ENCODE data around the gene KSR2. TPM values are rescaled to one million over a fixed set of nuclear protein-coding genes. Genes with fewer than 3 reads are reported as not detected.

Gene KSR2
- total and polyA plus RNA-seq, 10 of the 15 experiments (the other 5 are each of a cell fraction or from before 2014, with no cell fraction given), result under 0.01 to 1.5 (median 0.01) TPM; not detected in 3

- no peaks in the 10 kb centered on the region for H4K20me1 ChIP-seq (ENCODE audit: control insufficient read depth, insufficient read depth)
- no peak overlapping the region for H3K27ac ChIP-seq (ENCODE audit: control insufficient read depth, insufficient read depth)
- FAIRE-seq, result no peak
- intact Hi-C loops (cut with micrococcal nuclease; ENCODE audit: unreplicated experiment) (no loop called here), in situ Hi-C loops (cut with MboI) (no loop called here)
- no peak for DNase-seq (ENCODE audit: low read depth, low spot score)
- ChIA-PET RAD21 (ENCODE audit: unreplicated experiment) (no interaction called here), SMC1A (ENCODE audit: uncharacterized antibody, unreplicated experiment) (no interaction called here), POLR2A (no interaction called here), CTCF (interaction anchor here (0.6 kb wide), 1 partner anchor 295 kb away, joined by 3 read pairs; no protein-coding TSS in a partner anchor)
- H3K27me3 ChIP-seq (replicated peaks in 1 of 2; ENCODE audit: control insufficient read depth in 2 of 2, insufficient read depth in 2 of 2, low read length in 1 of 2), result no peaks in the 10 kb centered on the region; a peak in 1 of 4 replicates
- no peaks in the 10 kb centered on the region for H3K4me1 ChIP-seq (ENCODE audit: control insufficient read depth, insufficient read depth, low read length)
- no TSS peak for BruUV-seq (replicated peaks)
- H3K4me3 ChIP-seq, result no peak overlapping the region
- no peaks in the 10 kb centered on the region for H3K9me3 ChIP-seq (replicated peaks; ENCODE audit: control insufficient read depth, insufficient read depth, low read length)
- H3K4me2 ChIP-seq (ENCODE audit: control insufficient read depth, insufficient read depth), result no peak overlapping the region
- ATAC-seq, result no peak
- no peak overlapping the region for H2AFZ ChIP-seq (ENCODE audit: control insufficient read depth, low read depth, low read length)
- H3K9ac ChIP-seq (ENCODE audit: control insufficient read depth, insufficient read depth, low read length), result no peak overlapping the region
- H3K36me3 ChIP-seq (ENCODE audit: control insufficient read depth in 2 of 2, insufficient read depth in 2 of 2, low read length in 1 of 2), result no peaks in the 10 kb centered on the region
- TF ChIP-seq POU2F2 (IDR thresholded peaks at IDR 0.05; ENCODE audit: borderline replicate concordance, low read depth, low read length) (no peak), EP300 (IDR thresholded peaks at IDR 0.05; ENCODE audit: borderline replicate concordance in 1 of 2, control insufficient read depth in 1 of 2, low read depth in 2 of 2, low read length in 2 of 2) (no peak), ZNF592 (IDR thresholded peaks at IDR 0.05) (no peak), YBX1 (IDR thresholded peaks at IDR 0.05) (no peak), TARDBP (IDR thresholded peaks at IDR 0.05; ENCODE audit: borderline replicate concordance) (no peak), NR2C1 (IDR thresholded peaks at IDR 0.05) (no peak), POLR2A (IDR thresholded peaks at IDR 0.05; ENCODE audit: low read depth, low read length) (no peak), ZNF687 (IDR thresholded peaks at IDR 0.05) (no peak), ZZZ3 (IDR thresholded peaks at IDR 0.05; ENCODE audit: control insufficient read depth, insufficient read length, low read depth) (no peak), TCF12 (IDR thresholded peaks at IDR 0.05; ENCODE audit: low read depth, low read length) (no peak), SMAD5 (IDR thresholded peaks at IDR 0.05; ENCODE audit: low read depth) (no peak), HSF1 (IDR thresholded peaks at IDR 0.05; ENCODE audit: low read depth, low read length) (no peak), BACH1 (IDR thresholded peaks at IDR 0.05; ENCODE audit: borderline replicate concordance) (no peak), ZNF384 (IDR thresholded peaks at IDR 0.05; ENCODE audit: borderline replicate concordance, low read depth, low read length) (no peak), KDM1A (IDR thresholded peaks at IDR 0.05; ENCODE audit: borderline replicate concordance) (no peak)
- H3K79me2 ChIP-seq (ENCODE audit: control insufficient read depth, insufficient read depth, low read length), result no peaks in the 10 kb centered on the region
- WGBS (ENCODE audit: insufficient coverage, insufficient replicate concordance, low lambda C conversion rate, missing lambda C conversion rate), result 18% methylated on average over 4 of the region's 4 CpGs
Measured at GRCh38 chr12:117469883-117470483, 498.8 kb downstream of the KSR2 start.

Data from GM12878 (cell line).